Measurements from ENCODE around the gene ABLIM3. TPM values are rescaled to one million over a fixed set of nuclear protein-coding genes. Genes with fewer than 3 reads are reported as not detected.

The ABLIM3 gene
- total and polyA plus RNA-seq, 2 of the 13 experiments (the other 11 are each of a cell fraction or from before 2014, with no cell fraction given): 0.53 to 6.3 TPM

- ChIA-PET CTCF (ENCODE audit: low intra/inter-chr PET ratio, low total read pairs) (no interaction called here), POLR2A (interaction anchor here (0.9 to 4.1 kb wide), 4 partner anchors 7 to 20 kb away, joined by 3 to 189 read pairs (median 54); partner anchors contain the start of gene ABLIM3)
- peaks cover 64% of the 10 kb centered on the region for H3K4me1 ChIP-seq (ENCODE audit: insufficient read depth, low read length)
- 46% methylated on average over 9 of the region's 9 CpGs for WGBS (ENCODE audit: low lambda C conversion rate)
- peak; percentile 60 for FAIRE-seq
- peaks cover 10% of the 10 kb centered on the region for H3K79me2 ChIP-seq (ENCODE audit: insufficient read depth, low read length)
- peak; percentile 75 for DNase-seq (ENCODE audit: low spot score)
- peak overlapping the region; percentile 89 for H3K4me2 ChIP-seq (ENCODE audit: low read depth, low read length)
- H4K20me1 ChIP-seq (ENCODE audit: insufficient read depth, low read length): no peaks in the 10 kb centered on the region
- H3K27me3 ChIP-seq (ENCODE audit: control insufficient read depth in 1 of 2, insufficient read depth in 2 of 2, low read length in 2 of 2): no peaks in the 10 kb centered on the region
- no peaks in the 10 kb centered on the region for H3K9me3 ChIP-seq (ENCODE audit: low read length)
- H3K36me3 ChIP-seq (replicated peaks in 1 of 2; ENCODE audit: control insufficient read depth in 1 of 2, insufficient read depth in 2 of 2, low read length in 2 of 2): no peaks in the 10 kb centered on the region
- intact Hi-C loops (cut with micrococcal nuclease; ENCODE audit: unreplicated experiment): loop anchor here (1.0 kb wide), 2 partner anchors 10 to 11 kb away; no protein-coding TSS in a partner anchor
- no TSS peak for BruUV-seq (replicated peaks)
- H3K4me3 ChIP-seq (replicated peaks in 1 of 3; ENCODE audit: insufficient read depth in 1 of 3, low read depth in 2 of 3, low read length in 3 of 3): peak overlapping the region in 1 of 3 experiments; percentile 70; a peak in 2 of 6 replicates
- no peak overlapping the region for H2AFZ ChIP-seq (ENCODE audit: low read length)
- in situ Hi-C loops (cut with HindIII; ENCODE audit: extremely low pct_ligation_motif_present, low pct_unique_long_range_greater_than_20kb): no loop called here
- peak overlapping the region; percentile 87 for H3K27ac ChIP-seq (ENCODE audit: extremely low read length, insufficient read depth, low read length)
- ATAC-seq: peak; percentile 31; the same call in 2 of the 3 replicates
- peak overlapping the region; percentile 80; the same call in 1 of the 2 replicates for H3K9ac ChIP-seq (ENCODE audit: insufficient read depth, low read depth, low read length)
- no peak for TF ChIP-seq ZBTB38 (CRISPR knock-in tag; IDR thresholded peaks at IDR 0.05)
- TF ChIP-seq ATF4 (CRISPR knock-in tag; IDR thresholded peaks at IDR 0.05): peak in 1 of 2 experiments; percentile 42; a peak in 1 of 4 replicates
- no peak for TF ChIP-seq TOE1 (CRISPR knock-in tag; IDR thresholded peaks at IDR 0.05)
- TF ChIP-seq POLR2G (IDR thresholded peaks at IDR 0.05; ENCODE audit: low read depth, low read length): peak; percentile 27; the same call in 1 of the 2 replicates
- TF ChIP-seq SOX6 (IDR thresholded peaks at IDR 0.05): no peak
- TF ChIP-seq SOX6 (CRISPR knock-in tag; IDR thresholded peaks at IDR 0.05): peak; percentile 43; the same call in 1 of the 2 replicates
- TF ChIP-seq EP300 (IDR thresholded peaks at IDR 0.05; ENCODE audit: low read depth in 2 of 2, low read length in 2 of 2): peak in 1 of 2 experiments; percentile 19; a peak in 1 of 4 replicates
- no peak for TF ChIP-seq EP300 (CRISPR knock-in tag; IDR thresholded peaks at IDR 0.05; ENCODE audit: borderline replicate concordance)
- TF ChIP-seq ARID5B (CRISPR knock-in tag; IDR thresholded peaks at IDR 0.05): peak; percentile 37; the same call in 1 of the 2 replicates
- no peak for TF ChIP-seq AFF4 (CRISPR knock-in tag; IDR thresholded peaks at IDR 0.05)
Observed at GRCh38 chr5:149162401-149163084, 21.2 kb downstream of the ABLIM3 start.
